ENCODE data around the gene DDX28. TPM values are rescaled to one million over a fixed set of nuclear protein-coding genes. Genes with fewer than 3 reads are reported as not detected.

DDX28 gene
- total RNA-seq, 1 experiment from 2014 or later = 16.0 TPM

GRCh38 chr16:68071518-68071901 lies 48.5 kb upstream of the DDX28 start:
- Histone ChIP-seq H3K27ac (ENCODE audit: low read depth, low read length, poor library complexity, severe bottlenecking) (no peak overlapping the region), H3K36me3 (ENCODE audit: insufficient read depth, low read length, poor library complexity, severe bottlenecking) (peaks cover 4% of the 10 kb centered on the region), H3K27me3 (replicated peaks; ENCODE audit: insufficient read depth, low read depth, low read length, poor library complexity) (no peaks in the 10 kb centered on the region), H3K4me1 (ENCODE audit: insufficient read depth, low read length, poor library complexity, severe bottlenecking) (peaks cover 5% of the 10 kb centered on the region), H3K4me3 (ENCODE audit: low read depth, low read length, poor library complexity, severe bottlenecking) (no peak overlapping the region), H3K9me3 (ENCODE audit: low read depth, low read length, poor library complexity, severe bottlenecking) (no peaks in the 10 kb centered on the region)
- intact Hi-C loops (cut with micrococcal nuclease; ENCODE audit: unreplicated experiment) = no loop called here
- CTCF ChIA-PET = no interaction called here
- no peak for TF ChIP-seq EZH2 (IDR thresholded peaks at IDR 0.05; ENCODE audit: borderline replicate concordance, low read depth, low read length, poor library complexity, severe bottlenecking)
- DNase-seq (ENCODE audit: low spot score) = no peak
- POLR2A ChIA-PET (ENCODE audit: low non-redundant PET) = no interaction called here
- no TSS peak for BruUV-seq (replicated peaks)

DNA sequence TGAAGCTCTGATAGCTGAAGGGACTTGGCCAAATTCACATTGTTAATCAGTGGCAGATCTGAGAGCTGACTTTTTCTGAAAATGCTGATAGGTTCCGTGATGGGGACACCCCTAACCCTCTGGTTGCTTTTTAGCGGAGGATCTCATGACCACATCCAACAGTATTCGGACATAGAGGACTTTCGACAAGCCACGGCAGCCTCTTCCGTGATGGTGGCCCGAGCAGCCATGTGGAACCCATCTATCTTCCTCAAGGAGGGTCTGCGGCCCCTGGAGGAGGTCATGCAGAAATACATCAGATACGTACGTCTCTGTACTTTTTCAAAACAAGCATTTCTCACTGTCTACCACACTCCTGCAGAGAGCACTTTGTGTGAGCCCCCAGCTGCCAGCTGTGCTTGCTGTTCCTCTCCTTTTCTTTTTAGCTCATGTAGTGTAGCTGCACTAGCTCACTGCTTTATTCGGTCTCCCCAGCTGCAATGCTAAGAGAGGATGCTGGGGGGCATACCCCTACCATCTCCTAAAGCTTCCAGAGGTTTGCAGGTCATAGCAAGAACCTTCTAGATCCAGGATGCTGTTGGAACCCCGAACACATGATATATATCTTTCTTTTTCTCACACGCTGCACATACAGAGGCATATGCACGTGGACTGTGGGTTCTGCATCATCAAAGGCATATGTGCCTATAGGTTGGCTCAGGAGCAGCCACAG lies 47.9 kb upstream of the DDX28 start:
- ChIA-PET POLR2A (ENCODE audit: low non-redundant PET) (no interaction called here), CTCF (no interaction called here)
- Histone ChIP-seq H3K27me3 (replicated peaks; ENCODE audit: insufficient read depth, low read depth, low read length, poor library complexity) (no peaks in the 10 kb centered on the region), H3K4me1 (ENCODE audit: insufficient read depth, low read length, poor library complexity, severe bottlenecking) (peaks cover 5% of the 10 kb centered on the region), H3K9me3 (ENCODE audit: low read depth, low read length, poor library complexity, severe bottlenecking) (no peaks in the 10 kb centered on the region), H3K4me3 (ENCODE audit: low read depth, low read length, poor library complexity, severe bottlenecking) (no peak overlapping the region), H3K27ac (ENCODE audit: low read depth, low read length, poor library complexity, severe bottlenecking) (no peak overlapping the region), H3K36me3 (ENCODE audit: insufficient read depth, low read length, poor library complexity, severe bottlenecking) (no peaks in the 10 kb centered on the region)
- no TSS peak for BruUV-seq (replicated peaks)
- DNase-seq (ENCODE audit: low spot score) = no peak
- intact Hi-C loops (cut with micrococcal nuclease; ENCODE audit: unreplicated experiment) = no loop called here
- TF ChIP-seq, protein P1, sequence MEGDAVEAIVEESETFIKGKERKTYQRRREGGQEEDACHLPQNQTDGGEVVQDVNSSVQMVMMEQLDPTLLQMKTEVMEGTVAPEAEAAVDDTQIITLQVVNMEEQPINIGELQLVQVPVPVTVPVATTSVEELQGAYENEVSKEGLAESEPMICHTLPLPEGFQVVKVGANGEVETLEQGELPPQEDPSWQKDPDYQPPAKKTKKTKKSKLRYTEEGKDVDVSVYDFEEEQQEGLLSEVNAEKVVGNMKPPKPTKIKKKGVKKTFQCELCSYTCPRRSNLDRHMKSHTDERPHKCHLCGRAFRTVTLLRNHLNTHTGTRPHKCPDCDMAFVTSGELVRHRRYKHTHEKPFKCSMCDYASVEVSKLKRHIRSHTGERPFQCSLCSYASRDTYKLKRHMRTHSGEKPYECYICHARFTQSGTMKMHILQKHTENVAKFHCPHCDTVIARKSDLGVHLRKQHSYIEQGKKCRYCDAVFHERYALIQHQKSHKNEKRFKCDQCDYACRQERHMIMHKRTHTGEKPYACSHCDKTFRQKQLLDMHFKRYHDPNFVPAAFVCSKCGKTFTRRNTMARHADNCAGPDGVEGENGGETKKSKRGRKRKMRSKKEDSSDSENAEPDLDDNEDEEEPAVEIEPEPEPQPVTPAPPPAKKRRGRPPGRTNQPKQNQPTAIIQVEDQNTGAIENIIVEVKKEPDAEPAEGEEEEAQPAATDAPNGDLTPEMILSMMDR (conservative IDR thresholded peaks at IDR 0.05; ENCODE audit: low read depth, low read length) = no peak
- no peak for TF ChIP-seq EZH2 (IDR thresholded peaks at IDR 0.05; ENCODE audit: borderline replicate concordance, low read depth, low read length, poor library complexity, severe bottlenecking)

- no peak overlapping the region for H3K27ac ChIP-seq (ENCODE audit: low read depth, low read length, poor library complexity, severe bottlenecking)
- H3K4me3 ChIP-seq (ENCODE audit: low read depth, low read length, poor library complexity, severe bottlenecking) = no peak overlapping the region
- H3K4me1 ChIP-seq (ENCODE audit: insufficient read depth, low read length, poor library complexity, severe bottlenecking) = peaks cover 5% of the 10 kb centered on the region
- no peak for DNase-seq (ENCODE audit: low spot score)
- intact Hi-C loops (cut with micrococcal nuclease; ENCODE audit: unreplicated experiment) = no loop called here
- H3K36me3 ChIP-seq (ENCODE audit: insufficient read depth, low read length, poor library complexity, severe bottlenecking) = no peaks in the 10 kb centered on the region
- ChIA-PET CTCF (interaction anchor here (0.6 kb wide), 1 partner anchor 136 kb away, joined by 3 read pairs; no protein-coding TSS in a partner anchor), POLR2A (ENCODE audit: low non-redundant PET) (no interaction called here)
- no peak for TF ChIP-seq EZH2 (IDR thresholded peaks at IDR 0.05; ENCODE audit: borderline replicate concordance, low read depth, low read length, poor library complexity, severe bottlenecking)
- TF ChIP-seq, protein P1 (conservative IDR thresholded peaks at IDR 0.05; ENCODE audit: low read depth, low read length) = no peak
- H3K9me3 ChIP-seq (ENCODE audit: low read depth, low read length, poor library complexity, severe bottlenecking) = no peaks in the 10 kb centered on the region
- no peaks in the 10 kb centered on the region for H3K27me3 ChIP-seq (replicated peaks; ENCODE audit: insufficient read depth, low read depth, low read length, poor library complexity)
- BruUV-seq (replicated peaks) = no TSS peak
These were observed 47.3 kb upstream of the DDX28 start for GRCh38 chr16:68070249-68070730.
